WTC11 (cell line): ENCODE measurements around the gene PTN.

ENCODE experiments used
- AFF4 ChIP-seq: sonication (generic); formaldehyde crosslinking; IDR thresholded peaks from 2 replicates; pipeline ENCODE4 v1.8.1; 2023; ENCODE audit warnings: mild to moderate bottlenecking, missing genetic modification reagents, borderline replicate concordance
- CREM ChIP-seq: sonication (generic); formaldehyde crosslinking; IDR thresholded peaks from 2 replicates; pipeline ENCODE4 v1.8.1; 2022; ENCODE audit warnings: mild to moderate bottlenecking, missing genetic modification reagents, moderate library complexity
- CTCF ChIP-seq: fragments of 200-600 bp; IDR thresholded peaks from 2 replicates; pipeline ENCODE4 v1.8.0; 2022; ENCODE audit warnings: antibody characterized with exemption
- ESRRA ChIP-seq: sonication (generic); formaldehyde crosslinking; IDR thresholded peaks from 2 replicates; pipeline ENCODE4 v1.8.1; 2022; ENCODE audit warnings: mild to moderate bottlenecking, missing genetic modification reagents, borderline replicate concordance
- MAX ChIP-seq: sonication (generic); formaldehyde crosslinking; IDR thresholded peaks from 2 replicates; pipeline ENCODE4 v1.8.0; 2022; ENCODE audit warnings: mild to moderate bottlenecking, missing genetic modification reagents
- NFYB ChIP-seq: sonication (generic); formaldehyde crosslinking; conservative IDR thresholded peaks from 2 replicates; pipeline ENCODE4 v1.8.0; 2022; ENCODE audit warnings: low read depth, missing genetic modification reagents
- RELA ChIP-seq: sonication (generic); formaldehyde crosslinking; IDR thresholded peaks from 2 replicates; pipeline ENCODE4 v1.8.1; 2022; ENCODE audit warnings: missing genetic modification reagents, mild to moderate bottlenecking, borderline replicate concordance
- SP1 ChIP-seq: sonication (generic); formaldehyde crosslinking; conservative IDR thresholded peaks from 2 replicates; pipeline ENCODE4 v1.8.1; 2022; ENCODE audit warnings: missing genetic modification reagents
- TCF7 ChIP-seq: sonication (generic); formaldehyde crosslinking; IDR thresholded peaks from 2 replicates; pipeline ENCODE4 v1.8.0; 2022; ENCODE audit warnings: mild to moderate bottlenecking, low read depth, missing genetic modification reagents, moderate library complexity
- ZNF263 ChIP-seq: sonication (generic); formaldehyde crosslinking; IDR thresholded peaks from 2 replicates; pipeline ENCODE4 v1.8.1; 2022; ENCODE audit warnings: low read depth, mild to moderate bottlenecking, moderate library complexity, missing genetic modification reagents
- TF ChIP-seq, protein P1 (sequence below): sonication (generic); formaldehyde crosslinking; IDR thresholded peaks from 2 replicates; pipeline ENCODE4 v1.8.1; 2023; ENCODE audit warnings: mild to moderate bottlenecking, missing genetic modification reagents

GRCh38 chr7:137345799-137346449 lies 2.4 kb upstream of the PTN start:
- TF ChIP-seq CTCF (no peak), NFYB (CRISPR knock-in tag) (no peak), CREM (CRISPR knock-in tag) (no peak), TCF7 (CRISPR knock-in tag) (no peak), ESRRA (no peak), MAX (CRISPR knock-in tag) (no peak), SP1 (CRISPR knock-in tag) (no peak), AFF4 (no peak), ZNF263 (CRISPR knock-in tag) (no peak), RELA (no peak)
- TF ChIP-seq, protein P1, sequence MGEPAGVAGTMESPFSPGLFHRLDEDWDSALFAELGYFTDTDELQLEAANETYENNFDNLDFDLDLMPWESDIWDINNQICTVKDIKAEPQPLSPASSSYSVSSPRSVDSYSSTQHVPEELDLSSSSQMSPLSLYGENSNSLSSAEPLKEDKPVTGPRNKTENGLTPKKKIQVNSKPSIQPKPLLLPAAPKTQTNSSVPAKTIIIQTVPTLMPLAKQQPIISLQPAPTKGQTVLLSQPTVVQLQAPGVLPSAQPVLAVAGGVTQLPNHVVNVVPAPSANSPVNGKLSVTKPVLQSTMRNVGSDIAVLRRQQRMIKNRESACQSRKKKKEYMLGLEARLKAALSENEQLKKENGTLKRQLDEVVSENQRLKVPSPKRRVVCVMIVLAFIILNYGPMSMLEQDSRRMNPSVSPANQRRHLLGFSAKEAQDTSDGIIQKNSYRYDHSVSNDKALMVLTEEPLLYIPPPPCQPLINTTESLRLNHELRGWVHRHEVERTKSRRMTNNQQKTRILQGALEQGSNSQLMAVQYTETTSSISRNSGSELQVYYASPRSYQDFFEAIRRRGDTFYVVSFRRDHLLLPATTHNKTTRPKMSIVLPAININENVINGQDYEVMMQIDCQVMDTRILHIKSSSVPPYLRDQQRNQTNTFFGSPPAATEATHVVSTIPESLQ, result no peak
